Mucosa of descending colon (tissue), 3 donors: ENCODE data around the gene ZCCHC10. TPM values are rescaled to one million over a fixed set of nuclear protein-coding genes. Genes with fewer than 3 reads are reported as not detected.

Experiments used
- ATAC-seq: fragments of 200-7000 bp; cut with Tn5 transposase; one replicate; pipeline ENCODE4 v1.9.1; 2020; ENCODE audit warnings: mild to moderate bottlenecking, moderate library complexity
- DNase-seq, 3 donors: peaks; one replicate each; pipeline ENCODE4 v3.0.0-alpha.2; 2020
- H3K36me3 ChIP-seq: fragments of 200-600 bp; one replicate; pipeline ENCODE4 v1.8.0; 2021; ENCODE audit warnings: low read depth, mild to moderate bottlenecking
- H3K4me1 ChIP-seq: fragments of 200-600 bp; one replicate; pipeline ENCODE4 v1.8.0; 2021; ENCODE audit warnings: low read depth, mild to moderate bottlenecking
- H3K4me3 ChIP-seq: fragments of 200-600 bp; one replicate; pipeline ENCODE4 v1.8.0; 2021; ENCODE audit warnings: mild to moderate bottlenecking
- H3K9me3 ChIP-seq: fragments of 200-600 bp; one replicate; pipeline ENCODE4 v1.8.0; 2021; ENCODE audit warnings: mild to moderate bottlenecking
- intact Hi-C, 2 donors: fragments of 100-400 bp; cut with DNase I in 1 of 2; cut with micrococcal nuclease in 1 of 2; formaldehyde crosslinking; loops; one replicate each; pipeline versions ENCODE4 v1.11.0 to v1.11.1; 2022; cut with DNase I, micrococcal nuclease
- long read RNA-seq, 2 donors: library from polyadenylated mRNA; unstranded; transcript quantifications; one replicate each; pipeline ENCODE4 v2.0.0, GENCODE V29; 2019 to 2021
- total RNA-seq, 3 donors: library from RNA; stranded (reverse); fragmentation: NEBNext Ultra II Directional in 2 of 3; extraction: Animal tissue kit (Norgen Biotek cat#: 25700) in 2 of 3; gene quantifications; one replicate each; pipeline versions ENCODE4 v1.2.1 to v1.2.4, GENCODE V29; 2021 to 2023
- TF ChIP-seq, protein P1 (sequence below): fragments of 200-600 bp; IDR thresholded peaks from one replicate; pipeline ENCODE4 v1.8.0; 2022; ENCODE audit warnings: antibody characterized with exemption, mild to moderate bottlenecking
- donor health status: DM: no; HTN: no; CAD: no; lungs with moderate emphysema.
- donor health status: DM: no; HTN: no; CAD: no.
- donor health status: DM: no; HTN: yes; CAD: no.

The ZCCHC10 gene
- 10 to 100 TPM; 20.4 to 35.0 (median 29.2) TPM for total RNA-seq
- long read RNA-seq, donor 1, transcript ZCCHC10-201 (4 exons, 2,178 nt): major isoform, 28 of 48 reads
- long read RNA-seq, donor 1, transcript ZCCHC10-207 (5 exons, 1,070 nt): minor isoform, 6 of 48 reads
- long read RNA-seq, donor 1, transcript ZCCHC10-206 (4 exons, 608 nt): minor isoform, 6 of 48 reads
- long read RNA-seq, donor 1, partial matches to known transcripts: 0 of 48 reads
- long read RNA-seq, donor 1, other reads (novel, unspliced or antisense): 4 of 48 reads
- long read RNA-seq, donor 2, transcript ZCCHC10-201 (4 exons, 2,178 nt): major isoform, 13 of 26 reads
- long read RNA-seq, donor 2, partial matches to known transcripts: 5 of 26 reads
- long read RNA-seq, donor 2, other reads (novel, unspliced or antisense): 2 of 26 reads

DNA sequence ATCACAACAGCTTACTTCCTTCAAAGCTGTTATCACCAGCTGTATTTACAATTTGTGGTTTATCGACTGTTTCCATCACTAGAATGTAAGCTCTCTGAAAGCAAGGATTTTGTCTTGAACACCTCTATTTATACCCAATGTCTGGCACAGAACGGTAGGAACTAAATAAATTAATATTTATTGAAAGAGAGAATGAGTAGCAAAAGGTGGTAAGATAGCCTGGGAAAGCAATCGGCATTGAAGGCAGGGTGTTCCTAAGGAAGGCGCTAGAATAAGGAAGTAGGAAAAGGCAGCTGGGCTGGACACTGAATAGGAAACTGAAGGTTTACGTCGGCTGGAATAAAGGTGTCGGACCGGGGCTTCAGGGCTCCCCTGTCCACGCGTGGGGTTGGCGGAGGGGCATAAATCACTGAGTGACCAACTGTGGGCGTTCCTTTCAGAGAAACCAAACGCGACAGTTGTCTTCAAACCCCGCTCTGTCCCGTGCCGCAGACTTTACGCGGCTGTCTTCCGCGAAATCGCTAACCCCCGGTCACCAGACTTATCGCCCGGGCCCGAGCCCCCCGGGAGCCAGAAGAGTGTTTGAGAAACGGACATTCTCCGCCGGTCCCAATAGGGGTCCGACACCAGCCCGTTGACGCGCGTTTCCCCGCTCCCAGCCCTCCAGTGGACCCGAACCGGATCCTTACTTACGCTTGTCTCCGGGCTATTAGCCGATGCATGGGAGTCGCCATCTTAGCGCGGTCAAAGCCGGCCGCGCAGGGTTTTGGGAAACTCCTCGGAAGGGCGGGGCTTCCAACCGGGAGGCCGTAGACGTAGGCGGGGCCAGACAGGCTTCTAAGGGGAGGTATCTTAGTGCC is at the start of gene ZCCHC10:
ZCCHC10 (minus strand) TSS at position 746 of the 860 bp plus-strand sequence; CDS start at position 734, 12 bp downstream.
- DNase-seq: peak; percentile 95 to 96 (median 95)
- H3K4me3 ChIP-seq: peak within 1 kb of the TSS; percentile 79
- TF ChIP-seq, protein P1, sequence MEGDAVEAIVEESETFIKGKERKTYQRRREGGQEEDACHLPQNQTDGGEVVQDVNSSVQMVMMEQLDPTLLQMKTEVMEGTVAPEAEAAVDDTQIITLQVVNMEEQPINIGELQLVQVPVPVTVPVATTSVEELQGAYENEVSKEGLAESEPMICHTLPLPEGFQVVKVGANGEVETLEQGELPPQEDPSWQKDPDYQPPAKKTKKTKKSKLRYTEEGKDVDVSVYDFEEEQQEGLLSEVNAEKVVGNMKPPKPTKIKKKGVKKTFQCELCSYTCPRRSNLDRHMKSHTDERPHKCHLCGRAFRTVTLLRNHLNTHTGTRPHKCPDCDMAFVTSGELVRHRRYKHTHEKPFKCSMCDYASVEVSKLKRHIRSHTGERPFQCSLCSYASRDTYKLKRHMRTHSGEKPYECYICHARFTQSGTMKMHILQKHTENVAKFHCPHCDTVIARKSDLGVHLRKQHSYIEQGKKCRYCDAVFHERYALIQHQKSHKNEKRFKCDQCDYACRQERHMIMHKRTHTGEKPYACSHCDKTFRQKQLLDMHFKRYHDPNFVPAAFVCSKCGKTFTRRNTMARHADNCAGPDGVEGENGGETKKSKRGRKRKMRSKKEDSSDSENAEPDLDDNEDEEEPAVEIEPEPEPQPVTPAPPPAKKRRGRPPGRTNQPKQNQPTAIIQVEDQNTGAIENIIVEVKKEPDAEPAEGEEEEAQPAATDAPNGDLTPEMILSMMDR: no peak
- intact Hi-C loops: no loop called here
- peaks cover 17% of the 10 kb centered on the region for H3K4me1 ChIP-seq
- H3K36me3 ChIP-seq: no peaks in the 10 kb centered on the region
- H3K9me3 ChIP-seq: no peaks in the 10 kb centered on the region
- peak; percentile 99 for ATAC-seq

DNA sequence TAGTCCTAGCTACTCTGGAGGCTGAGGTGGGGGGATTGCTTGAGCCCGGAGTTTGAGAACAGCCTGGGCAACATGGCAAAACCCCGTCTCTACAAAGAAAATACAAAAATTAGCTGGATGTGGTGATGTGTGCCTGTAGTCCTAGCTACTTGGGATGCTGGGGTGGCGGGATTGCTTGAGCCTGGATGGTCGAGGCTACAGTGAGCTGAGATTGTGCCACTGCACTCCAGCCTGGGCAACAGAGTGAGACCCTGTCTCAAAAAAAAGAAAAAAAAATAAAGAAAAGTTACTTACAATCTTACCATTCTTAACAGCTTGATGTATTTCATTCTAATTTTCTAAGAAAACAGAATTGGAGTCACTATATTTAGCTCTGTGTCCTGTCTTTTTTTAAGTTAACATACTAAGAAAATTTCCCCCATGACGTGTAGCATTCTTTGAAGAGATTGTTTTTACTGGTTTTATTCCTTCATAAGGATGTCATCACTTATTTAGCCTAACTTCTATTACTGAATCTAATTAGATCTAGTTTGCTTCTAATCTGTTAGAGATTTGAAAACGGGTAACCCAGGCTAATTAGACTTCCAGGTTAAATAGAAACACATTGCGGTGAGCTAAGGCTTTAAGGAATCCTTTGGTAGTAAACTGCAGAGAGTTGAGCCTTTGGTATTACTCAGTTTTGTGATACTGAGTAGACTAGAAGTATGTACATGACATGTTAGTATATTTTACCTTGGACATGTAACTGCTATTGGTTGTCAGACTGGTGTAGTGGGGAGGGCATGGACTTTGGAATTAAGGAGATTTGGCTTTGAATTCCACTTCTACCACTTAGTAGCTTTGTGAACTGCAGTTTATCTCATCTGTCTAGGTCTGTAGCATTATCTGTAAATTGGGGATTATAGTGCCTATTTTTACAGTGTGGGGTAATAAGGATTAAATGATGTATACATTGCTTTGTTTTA is 49.5 kb upstream of the ZCCHC10 start:
- Histone ChIP-seq H3K9me3 (no peaks in the 10 kb centered on the region), H3K4me3 (no peak overlapping the region), H3K36me3 (no peaks in the 10 kb centered on the region), H3K4me1 (no peaks in the 10 kb centered on the region)
- TF ChIP-seq, protein P1: no peak
- ATAC-seq (no peak), DNase-seq (no peak)
- intact Hi-C loops: no loop called here

DNA sequence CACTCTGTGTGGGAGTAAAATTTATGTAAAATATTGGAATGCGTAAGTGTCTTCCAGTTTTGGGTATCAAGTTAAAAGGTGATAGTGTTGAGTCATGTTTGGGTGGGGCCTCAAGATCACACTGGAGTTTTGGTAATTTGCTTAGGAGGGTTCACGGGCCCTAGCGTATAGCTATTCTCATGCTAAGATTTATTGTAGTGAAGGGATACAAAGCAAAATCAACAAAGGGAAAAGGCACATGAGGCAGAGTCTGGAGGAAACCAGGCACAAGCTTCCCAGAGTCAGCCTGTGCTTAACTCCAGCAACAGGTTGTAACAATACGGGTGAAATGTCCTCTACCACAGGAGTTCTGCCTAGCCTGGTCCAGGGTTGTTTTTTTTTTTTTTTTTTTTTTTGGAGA is 45.7 kb upstream of the ZCCHC10 start:
- H3K9me3 ChIP-seq: no peaks in the 10 kb centered on the region
- ATAC-seq (no peak), DNase-seq (no peak)
- H3K36me3 ChIP-seq: no peaks in the 10 kb centered on the region
- TF ChIP-seq, protein P1: no peak
- no peak overlapping the region for H3K4me3 ChIP-seq
- H3K4me1 ChIP-seq: no peaks in the 10 kb centered on the region
- intact Hi-C loops: no loop called here

DNA sequence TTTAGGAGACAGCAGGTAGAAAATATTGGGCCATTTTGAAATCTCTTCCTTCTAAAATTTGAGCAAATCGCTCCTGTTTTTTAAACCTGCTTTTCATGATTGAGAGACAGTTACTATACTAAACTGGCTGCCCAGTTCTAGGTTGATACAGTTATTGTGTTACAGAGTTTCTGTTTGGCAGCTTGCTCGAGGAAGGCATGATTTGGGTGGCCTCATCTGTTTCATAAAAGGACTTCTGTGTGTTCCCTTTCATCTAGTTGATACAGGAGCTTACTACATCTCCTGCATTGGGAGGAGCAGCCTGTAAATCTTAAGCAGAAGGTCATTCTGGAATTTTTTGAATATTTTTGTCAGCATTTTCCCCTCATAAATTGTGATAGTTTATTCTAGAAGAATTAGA is 39.7 kb upstream of the ZCCHC10 start:
- intact Hi-C loops: no loop called here
- Histone ChIP-seq H3K4me3 (no peak overlapping the region), H3K4me1 (peaks cover 5% of the 10 kb centered on the region), H3K36me3 (no peaks in the 10 kb centered on the region), H3K9me3 (no peaks in the 10 kb centered on the region)
- no peak for DNase-seq
- TF ChIP-seq, protein P1: no peak
- ATAC-seq: no peak

DNA sequence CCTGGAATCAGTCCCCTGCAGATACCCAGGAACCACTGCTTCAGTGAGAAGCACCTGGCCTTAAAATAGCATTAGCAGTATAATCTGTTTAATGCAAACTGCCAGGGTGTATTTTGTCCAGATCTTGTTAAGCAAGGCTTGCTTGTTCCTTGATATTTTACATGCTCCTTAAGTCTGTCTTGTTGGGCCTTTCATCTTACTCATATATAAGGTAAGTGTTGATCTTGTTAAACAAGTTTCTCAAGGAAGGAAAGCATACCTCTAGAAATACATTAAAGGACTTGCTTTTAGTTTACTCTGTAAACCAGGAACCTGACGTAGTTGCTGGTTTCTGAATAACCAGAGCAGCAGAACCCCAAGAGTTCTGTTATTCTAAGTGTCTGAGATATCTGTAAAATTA is 39.1 kb upstream of the ZCCHC10 start:
- H3K4me1 ChIP-seq: peaks cover 5% of the 10 kb centered on the region
- no peaks in the 10 kb centered on the region for H3K9me3 ChIP-seq
- TF ChIP-seq, protein P1: no peak
- peak; percentile 63 for ATAC-seq
- intact Hi-C loops: no loop called here
- H3K36me3 ChIP-seq: no peaks in the 10 kb centered on the region
- DNase-seq: no peak
- no peak overlapping the region for H3K4me3 ChIP-seq
